ENCODE results near the gene GTF2F2. TPM values are rescaled to one million over a fixed set of nuclear protein-coding genes. Genes with fewer than 3 reads are reported as not detected.

The GTF2F2 gene
- total RNA-seq, 6 experiments from 2014 or later: 4.0 to 10.3 (median 6.0) TPM

DNA sequence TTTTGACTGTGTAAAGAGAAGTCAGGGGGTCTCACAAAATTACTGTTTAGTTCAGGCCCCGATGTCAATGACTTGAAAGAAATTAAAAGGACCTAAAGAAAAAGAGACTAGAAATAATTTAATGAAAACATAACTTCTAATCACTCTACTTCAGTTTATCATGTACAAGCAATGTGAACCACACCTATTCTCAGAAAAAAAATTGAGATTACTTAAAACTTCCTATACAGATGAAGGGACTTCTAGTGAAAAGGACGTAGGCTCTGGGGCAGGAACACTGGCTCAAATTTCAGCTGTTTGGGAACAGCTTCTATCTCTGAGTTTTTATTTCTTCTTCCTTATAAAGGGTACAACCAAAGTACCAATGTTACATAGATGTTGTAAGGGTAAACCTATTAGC is 182.7 kb downstream of the GTF2F2 start:
- ATAC-seq: no peak
- TF ChIP-seq POLR2A (IDR thresholded peaks at IDR 0.05): no peak
- TF ChIP-seq, protein P1, sequence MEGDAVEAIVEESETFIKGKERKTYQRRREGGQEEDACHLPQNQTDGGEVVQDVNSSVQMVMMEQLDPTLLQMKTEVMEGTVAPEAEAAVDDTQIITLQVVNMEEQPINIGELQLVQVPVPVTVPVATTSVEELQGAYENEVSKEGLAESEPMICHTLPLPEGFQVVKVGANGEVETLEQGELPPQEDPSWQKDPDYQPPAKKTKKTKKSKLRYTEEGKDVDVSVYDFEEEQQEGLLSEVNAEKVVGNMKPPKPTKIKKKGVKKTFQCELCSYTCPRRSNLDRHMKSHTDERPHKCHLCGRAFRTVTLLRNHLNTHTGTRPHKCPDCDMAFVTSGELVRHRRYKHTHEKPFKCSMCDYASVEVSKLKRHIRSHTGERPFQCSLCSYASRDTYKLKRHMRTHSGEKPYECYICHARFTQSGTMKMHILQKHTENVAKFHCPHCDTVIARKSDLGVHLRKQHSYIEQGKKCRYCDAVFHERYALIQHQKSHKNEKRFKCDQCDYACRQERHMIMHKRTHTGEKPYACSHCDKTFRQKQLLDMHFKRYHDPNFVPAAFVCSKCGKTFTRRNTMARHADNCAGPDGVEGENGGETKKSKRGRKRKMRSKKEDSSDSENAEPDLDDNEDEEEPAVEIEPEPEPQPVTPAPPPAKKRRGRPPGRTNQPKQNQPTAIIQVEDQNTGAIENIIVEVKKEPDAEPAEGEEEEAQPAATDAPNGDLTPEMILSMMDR (IDR thresholded peaks at IDR 0.05): no peak
- Histone ChIP-seq H3K36me3 (no peaks in the 10 kb centered on the region), H3K27me3 (no peaks in the 10 kb centered on the region), H3K4me1 (no peaks in the 10 kb centered on the region), H3K27ac (no peak overlapping the region), H3K9me3 (no peaks in the 10 kb centered on the region), H3K4me3 (no peak overlapping the region)
- DNase-seq: no peak
- intact Hi-C loops (cut with DNase I): loop anchor here in 1 of 2 donors (10.0 kb wide), 1 partner anchor 248 kb away; no protein-coding TSS in a partner anchor
- WGBS (ENCODE audit: insufficient coverage, low coverage, low lambda C conversion rate, missing lambda C conversion rate): 60% methylated on average over 2 of the region's 2 CpGs

DNA sequence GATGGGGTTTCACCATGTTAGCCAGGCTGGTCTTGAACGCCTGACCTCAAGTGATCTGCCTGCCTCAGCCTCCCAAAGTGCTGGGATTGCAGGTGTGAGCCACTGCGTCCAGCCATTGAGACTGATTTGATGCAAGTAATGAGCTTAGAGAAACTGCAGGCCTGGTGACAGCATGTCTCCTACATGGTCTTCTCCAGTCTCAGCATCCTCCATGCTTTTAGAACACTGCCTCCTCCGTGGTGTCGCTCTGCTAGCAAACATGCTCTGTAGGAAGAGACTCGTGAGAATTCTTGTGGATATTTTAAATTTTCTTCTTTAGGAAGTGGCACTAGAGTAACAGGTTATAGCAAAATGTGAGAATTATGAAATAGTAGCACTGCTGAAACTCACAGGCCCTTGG is 183.6 kb downstream of the GTF2F2 start:
- intact Hi-C loops (cut with DNase I): loop anchor here in 1 of 2 donors (10.0 kb wide), 1 partner anchor 249 kb away; no protein-coding TSS in a partner anchor
- H3K27me3 ChIP-seq: no peaks in the 10 kb centered on the region
- ATAC-seq (no peak), DNase-seq (no peak)
- no peaks in the 10 kb centered on the region for H3K36me3 ChIP-seq
- H3K27ac ChIP-seq: no peak overlapping the region
- no peaks in the 10 kb centered on the region for H3K9me3 ChIP-seq
- no peaks in the 10 kb centered on the region for H3K4me1 ChIP-seq
- no peak overlapping the region for H3K4me3 ChIP-seq
- TF ChIP-seq, protein P1 (IDR thresholded peaks at IDR 0.05): no peak
- no peak for TF ChIP-seq POLR2A (IDR thresholded peaks at IDR 0.05)
- WGBS (ENCODE audit: insufficient coverage, low coverage, low lambda C conversion rate, missing lambda C conversion rate): 72% methylated on average over 3 of the region's 5 CpGs

DNA sequence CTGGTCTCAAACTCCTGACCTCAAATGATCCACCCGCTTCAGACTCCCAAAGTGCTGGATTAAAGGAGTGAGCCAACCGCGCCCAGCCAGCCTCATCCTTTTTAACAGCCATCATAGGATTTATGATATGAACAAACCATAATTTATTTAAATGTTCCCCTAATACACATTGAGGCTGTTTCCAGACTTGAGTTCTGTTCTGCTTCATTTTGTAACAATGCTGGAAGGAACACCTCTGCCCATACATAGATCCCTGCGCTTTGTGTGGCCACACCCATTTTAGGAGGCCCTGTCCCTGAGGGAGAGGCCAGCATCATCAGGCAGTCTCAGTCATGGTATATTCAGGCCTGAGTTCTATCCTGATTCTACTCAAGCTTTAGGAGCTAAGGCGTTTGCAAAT is 184.8 kb downstream of the GTF2F2 start:
- intact Hi-C loops (cut with DNase I): loop anchor here in 1 of 2 donors (10.0 kb wide), 1 partner anchor 250 kb away; no protein-coding TSS in a partner anchor
- H3K27ac ChIP-seq: no peak overlapping the region
- DNase-seq (no peak), ATAC-seq (no peak)
- no peak overlapping the region for H3K4me3 ChIP-seq
- TF ChIP-seq, protein P1 (IDR thresholded peaks at IDR 0.05): no peak
- TF ChIP-seq POLR2A (IDR thresholded peaks at IDR 0.05): no peak
- H3K9me3 ChIP-seq: no peaks in the 10 kb centered on the region
- H3K4me1 ChIP-seq: no peaks in the 10 kb centered on the region
- no peaks in the 10 kb centered on the region for H3K36me3 ChIP-seq
- 81% methylated on average over 5 of the region's 5 CpGs for WGBS (ENCODE audit: insufficient coverage, low coverage, low lambda C conversion rate, missing lambda C conversion rate)
- H3K27me3 ChIP-seq: no peaks in the 10 kb centered on the region

DNA sequence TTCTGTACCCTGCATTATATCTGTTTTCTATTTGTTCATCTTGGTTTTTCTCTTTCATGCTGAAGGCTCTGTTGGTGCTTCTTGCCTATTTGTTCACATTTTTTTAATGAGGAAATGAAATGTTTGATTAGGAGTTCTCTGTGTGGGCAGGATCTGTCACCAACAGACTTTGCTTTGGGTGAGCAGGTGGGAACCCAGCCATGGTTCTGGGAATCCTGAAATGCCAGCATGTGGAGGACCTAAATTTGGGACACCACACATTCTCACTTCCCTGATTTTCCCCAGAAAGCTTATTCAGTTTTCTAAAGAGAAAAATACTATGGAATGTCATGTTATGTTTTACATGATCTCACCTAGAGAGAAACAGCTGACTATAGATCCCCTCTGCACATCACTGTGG is 186.7 kb downstream of the GTF2F2 start:
- DNase-seq (no peak), ATAC-seq (no peak)
- H3K9me3 ChIP-seq: no peaks in the 10 kb centered on the region
- no peaks in the 10 kb centered on the region for H3K27me3 ChIP-seq
- no peak overlapping the region for H3K4me3 ChIP-seq
- H3K36me3 ChIP-seq: no peaks in the 10 kb centered on the region
- peaks cover 0 to 9% (median 0%) of the 10 kb centered on the region in 4 donors for H3K4me1 ChIP-seq
- H3K27ac ChIP-seq: no peak overlapping the region
- intact Hi-C loops (cut with DNase I): loop anchor here in 1 of 2 donors (10.0 kb wide), 1 partner anchor 252 kb away; no protein-coding TSS in a partner anchor
- no peak for TF ChIP-seq POLR2A (IDR thresholded peaks at IDR 0.05)
- TF ChIP-seq, protein P1 (IDR thresholded peaks at IDR 0.05): no peak
